HepG2 (cell line): ENCODE results near the gene AP2B1. TPM values are rescaled to one million over a fixed set of nuclear protein-coding genes. Genes with fewer than 3 reads are reported as not detected.
A peak's percentile ranks its signal among the peaks of the same experiment; 100 is the strongest.

Source experiments
- ATAC-seq: fragments of 200-7000 bp; cut with Tn5 transposase; 3 replicates; pipeline ENCODE4 v1.9.1; 2020; ENCODE audit warnings: mild to moderate bottlenecking, moderate library complexity
- BruUV-seq: library from RNA; stranded (reverse); fragments of 400-500 nt; replicated peaks from 2 replicates; lab custom pipeline; 2021; lab: Mats Ljungman, UMichigan
- CTCF ChIA-PET: fragments of 300-600 bp; formaldehyde crosslinking; extraction: SDS; loops from one replicate; lab custom pipeline; 2021; ENCODE audit warnings: low total read pairs, inconsistent platforms, low intra/inter-chr PET ratio; lab: Yijun Ruan, JAX
- POLR2A ChIA-PET: fragments of 350-600 bp; sonication (Branson Sonifier 250); formaldehyde crosslinking; loops from one replicate; lab custom pipeline; 2020; ENCODE audit warnings: antibody characterized with exemption, inconsistent platforms; lab: Yijun Ruan, JAX
- DNase-seq: peaks from one replicate; pipeline ENCODE4 v3.0.0-alpha.2; 2015; ENCODE audit warnings: low spot score
- FAIRE-seq: peaks from 3 replicates; lab custom pipeline; 2011; peaks lifted over from hg19 to GRCh38; lab: Jason Lieb, UNC
- H2AFZ ChIP-seq: one replicate; pipeline ENCODE4 v1.6.1; 2011; ENCODE audit warnings: low read length, inconsistent platforms
- H3K27ac ChIP-seq: fragments of 300-600 bp; 3 replicates; pipeline ENCODE4 v1.8.0; 2011; ENCODE audit warnings: mixed run types, mild to moderate bottlenecking, mixed read lengths, low read length, inconsistent platforms; ENCODE audit not compliant: insufficient read depth; ENCODE audit errors: extremely low read length
- H3K27me3 ChIP-seq, 2 experiments: fragments of 200-600 bp in 1 of 2; 2 replicates in 1 of 2; 3 replicates in 1 of 2; pipeline versions ENCODE4 v1.6.0 to v1.8.0; 2011; ENCODE audit warnings: low read length in 2 of 2, mild to moderate bottlenecking in 2 of 2, moderate library complexity in 2 of 2, inconsistent platforms in 1 of 2; ENCODE audit not compliant: insufficient read depth in 2 of 2, control insufficient read depth in 1 of 2
- H3K36me3 ChIP-seq, 2 experiments: fragments of 200-600 bp in 1 of 2; replicated peaks in 1 of 2; 2 replicates in 1 of 2; 3 replicates in 1 of 2; pipeline versions ENCODE4 v1.5.1 to v1.8.0; 2011; ENCODE audit warnings: low read length in 2 of 2, inconsistent platforms in 1 of 2; ENCODE audit not compliant: insufficient read depth in 2 of 2, control insufficient read depth in 1 of 2
- H3K4me1 ChIP-seq: 2 replicates; pipeline ENCODE4 v1.5.1; 2012; ENCODE audit warnings: low read length, inconsistent platforms; ENCODE audit not compliant: insufficient read depth
- H3K4me2 ChIP-seq: 2 replicates; pipeline ENCODE4 v1.6.0; 2011; ENCODE audit warnings: low read depth, low read length, inconsistent platforms
- H3K4me3 ChIP-seq, 3 experiments: fragments of 200-600 bp in 1 of 3; sonication (generic), shearing (Covaris generic) in 1 of 3; replicated peaks in 1 of 3; 2 replicates each; pipeline ENCODE4 v1.5.1; 2011 to 2016; ENCODE audit warnings: low read length in 3 of 3, inconsistent platforms in 2 of 3, low read depth in 2 of 3, mild to moderate bottlenecking in 2 of 3, control low read depth in 1 of 3, mixed read lengths in 1 of 3; ENCODE audit not compliant: insufficient read depth in 1 of 3
- H3K79me2 ChIP-seq: one replicate; pipeline ENCODE4 v1.6.1; 2011; ENCODE audit warnings: low read length, inconsistent platforms; ENCODE audit not compliant: insufficient read depth
- H3K9ac ChIP-seq: 2 replicates; pipeline ENCODE4 v1.6.0; 2011; ENCODE audit warnings: mild to moderate bottlenecking, low read depth, low read length, inconsistent platforms; ENCODE audit not compliant: insufficient read depth
- H3K9me3 ChIP-seq: 2 replicates; pipeline ENCODE4 v1.5.1; 2012; ENCODE audit warnings: mild to moderate bottlenecking, low read length
- H4K20me1 ChIP-seq: 2 replicates; pipeline ENCODE4 v1.6.0; 2011; ENCODE audit warnings: inconsistent platforms, mild to moderate bottlenecking, low read length, moderate library complexity; ENCODE audit not compliant: insufficient read depth
- FOXP4 ChIP-seq: sonication (generic); formaldehyde crosslinking; IDR thresholded peaks from 2 replicates; pipeline ENCODE4 v1.4.0; 2020; ENCODE audit warnings: missing genetic modification reagents
- IRF2 ChIP-seq: IDR thresholded peaks from 2 replicates; pipeline ENCODE4 v1.6.1; 2018; ENCODE audit warnings: missing genetic modification reagents, missing compliant biosample characterization
- KMT2A ChIP-seq: sonication (generic); formaldehyde crosslinking; IDR thresholded peaks from 2 replicates; pipeline ENCODE4 v1.4.0; 2020; ENCODE audit warnings: missing genetic modification reagents
- PHF20 ChIP-seq: sonication (generic); formaldehyde crosslinking; IDR thresholded peaks from 2 replicates; pipeline ENCODE4 v1.5.0; 2020; ENCODE audit warnings: mild to moderate bottlenecking, missing genetic modification reagents
- SKI ChIP-seq: fragments of 450-650 bp; IDR thresholded peaks from one replicate; pipeline ENCODE4 v1.6.1; 2018; ENCODE audit warnings: mild to moderate bottlenecking; ENCODE audit not compliant: partially characterized antibody
- TFE3 ChIP-seq: IDR thresholded peaks from 2 replicates; pipeline ENCODE4 v1.6.1; 2016
- TRIM24 ChIP-seq: sonication (generic); formaldehyde crosslinking; IDR thresholded peaks from 2 replicates; pipeline ENCODE4 v1.8.0; 2022; ENCODE audit warnings: mild to moderate bottlenecking, missing genetic modification reagents
- ZBTB33 ChIP-seq: sonication (generic); formaldehyde crosslinking; IDR thresholded peaks from 2 replicates; pipeline ENCODE4 v1.4.0; 2020; ENCODE audit warnings: missing genetic modification reagents
- ZFP1 ChIP-seq: IDR thresholded peaks from 2 replicates; pipeline ENCODE4 v1.6.1; 2016
- ZNF431 ChIP-seq: sonication (generic); formaldehyde crosslinking; IDR thresholded peaks from 2 replicates; pipeline ENCODE4 v1.9.0; 2022; ENCODE audit warnings: missing genetic modification reagents, low read depth, mild to moderate bottlenecking, borderline replicate concordance
- ZNF790 ChIP-seq: sonication (generic); formaldehyde crosslinking; IDR thresholded peaks from 2 replicates; pipeline ENCODE4 v1.8.0; 2022; ENCODE audit warnings: missing genetic modification reagents, mild to moderate bottlenecking, borderline replicate concordance
- ZNF800 ChIP-seq: sonication (generic); formaldehyde crosslinking; IDR thresholded peaks from 2 replicates; pipeline ENCODE4 v1.4.0; 2020; ENCODE audit warnings: missing genetic modification reagents
- WGBS: methylation state at CpG from one replicate; pipeline ENCODE4 v1.1.6; 2017; ENCODE audit warnings: low lambda C conversion rate; 5-methylcytosine and 5-hydroxymethylcytosine counted together
- in situ Hi-C: cut with HindIII; loops from 2 replicates; pipeline ENCODE4 v1.10.0; 2017; ENCODE audit warnings: low pct_unique_long_range_greater_than_20kb; ENCODE audit not compliant: extremely low pct_ligation_motif_present
- intact Hi-C: fragments of 100-400 bp; cut with micrococcal nuclease; formaldehyde crosslinking; loops from one replicate; pipeline ENCODE4 v1.10.0; 2022; ENCODE audit not compliant: unreplicated experiment
- polyA plus RNA-seq, 8 experiments: library from polyadenylated mRNA; depleted of rRNA in 3 of 8; stranded (reverse) in 7 of 8; unstranded in 1 of 8; fragments of >200 nt; fragmentation: Illumina TruSeq in 4 of 8; extraction: Trizol in 4 of 8; gene quantifications; 2 replicates each; pipeline versions ENCODE4 v1.2.1 to v1.2.3, GENCODE V29; 2011 to 2016; ENCODE audit warnings: low read depth in 4 of 8, missing spikeins in 1 of 8, mixed read lengths in 1 of 8; ENCODE audit not compliant: insufficient read depth in 1 of 8
- total RNA-seq, 5 experiments: library from RNA; depleted of rRNA; stranded (reverse); fragments of >200 nt; fragmentation: Illumina TruSeq; extraction: Trizol; gene quantifications; 2 replicates each; pipeline ENCODE4 v1.2.3, GENCODE V29; 2016; ENCODE audit warnings: low read depth in 1 of 5

AP2B1 gene
- total and polyA plus RNA-seq, 2 of the 13 experiments (the other 11 are each of a cell fraction or from before 2014, with no cell fraction given) = 23.8 to 71.3 TPM

GRCh38 chr17:35597604-35598003 is 10.5 kb downstream of the AP2B1 start:
- FAIRE-seq = no peak
- 82% methylated on average over 5 of the region's 5 CpGs for WGBS
- no peaks in the 10 kb centered on the region for H4K20me1 ChIP-seq
- no peaks in the 10 kb centered on the region for H3K9me3 ChIP-seq
- CTCF ChIA-PET = no interaction called here
- no peaks in the 10 kb centered on the region for H3K4me1 ChIP-seq
- intact Hi-C loops (no loop called here), in situ Hi-C loops (no loop called here)
- ATAC-seq = no peak
- H3K36me3 ChIP-seq = peaks cover 16 to 53% of the 10 kb centered on the region in 2 experiments
- H3K4me2 ChIP-seq = no peak overlapping the region
- POLR2A ChIA-PET = no interaction called here
- H3K27ac ChIP-seq = no peak overlapping the region
- BruUV-seq = no TSS peak
- H2AFZ ChIP-seq = no peak overlapping the region
- TF ChIP-seq ZNF431 = no peak
- TF ChIP-seq ZBTB33 (CRISPR knock-in tag) = peak; percentile 36; the same call in 1 of the 2 replicates
- H3K79me2 ChIP-seq = peaks cover 7% of the 10 kb centered on the region
- no peaks in the 10 kb centered on the region; a peak in 1 of 5 replicates for H3K27me3 ChIP-seq
- DNase-seq = no peak
- H3K9ac ChIP-seq = no peak overlapping the region
- no peak overlapping the region for H3K4me3 ChIP-seq

GRCh38 chr17:35603674-35604073 is 16.6 kb downstream of the AP2B1 start:
- H3K27ac ChIP-seq = no peak overlapping the region
- BruUV-seq = no TSS peak
- WGBS = 96% methylated on average over 7 of the region's 7 CpGs
- ATAC-seq (no peak), DNase-seq (no peak), FAIRE-seq (no peak)
- no peak overlapping the region for H3K4me3 ChIP-seq
- H3K79me2 ChIP-seq = no peaks in the 10 kb centered on the region
- no peaks in the 10 kb centered on the region for H3K27me3 ChIP-seq
- intact Hi-C loops = no loop called here
- no peak overlapping the region for H3K4me2 ChIP-seq
- no peak overlapping the region for H3K9ac ChIP-seq
- no peak overlapping the region for H2AFZ ChIP-seq
- CTCF ChIA-PET = no interaction called here
- H3K36me3 ChIP-seq = peaks cover 14 to 55% of the 10 kb centered on the region in 2 experiments
- in situ Hi-C loops = no loop called here
- H3K9me3 ChIP-seq = no peaks in the 10 kb centered on the region
- H4K20me1 ChIP-seq = no peaks in the 10 kb centered on the region
- H3K4me1 ChIP-seq = no peaks in the 10 kb centered on the region
- POLR2A ChIA-PET = interaction anchor here (0.6 to 1.5 kb wide), 2 partner anchors 21 to 25 kb away, joined by 3 read pairs; partner anchors contain the start of gene PEX12
- no peak for TF ChIP-seq FOXP4 (CRISPR knock-in tag)
- no peak for TF ChIP-seq TRIM24
- TF ChIP-seq ZNF800 (CRISPR knock-in tag) = no peak
- TF ChIP-seq ZNF790 (CRISPR knock-in tag) = no peak
- TF ChIP-seq ZFP1 (CRISPR knock-in tag) = no peak
- no peak for TF ChIP-seq PHF20 (CRISPR knock-in tag)
- TF ChIP-seq SKI = no peak
- no peak for TF ChIP-seq TFE3 (CRISPR knock-in tag)
- TF ChIP-seq IRF2 = no peak
- no peak for TF ChIP-seq KMT2A (CRISPR knock-in tag)
